Neural cell (in vitro differentiated cells): ENCODE measurements around the gene SLC19A1.

Experiments used
- CTCF ChIP-seq: fragments of 450-650 bp; IDR thresholded peaks from 2 replicates; pipeline ENCODE4 v1.5.1; 2014; ENCODE audit warnings: antibody characterized with exemption, mild to moderate bottlenecking, moderate library complexity; ENCODE audit not compliant: poor library complexity, severe bottlenecking
- EP300 ChIP-seq: fragments of 450-650 bp; conservative IDR thresholded peaks from 2 replicates; pipeline ENCODE4 v1.6.1; 2014; ENCODE audit warnings: antibody characterized with exemption, mild to moderate bottlenecking, moderate library complexity; ENCODE audit not compliant: poor library complexity, severe bottlenecking
- EZH2 ChIP-seq: fragments of 200-600, 300-800 bp; shearing (Covaris generic), sonication (generic); IDR thresholded peaks from 2 replicates; pipeline ENCODE4 v1.6.1; 2014; ENCODE audit warnings: antibody characterized with exemption, low read length, borderline replicate concordance, mild to moderate bottlenecking; ENCODE audit not compliant: insufficient read depth, poor library complexity, severe bottlenecking
- MXI1 ChIP-seq: fragments of 450-650 bp; conservative IDR thresholded peaks from 2 replicates; pipeline ENCODE4 v1.6.1; 2014; ENCODE audit warnings: antibody characterized with exemption, mild to moderate bottlenecking; ENCODE audit not compliant: poor library complexity, severe bottlenecking
- POLR2AphosphoS5 ChIP-seq: IDR thresholded peaks from 2 replicates; pipeline ENCODE4 v1.6.1; 2012
- RAD21 ChIP-seq: fragments of 450-650 bp; conservative IDR thresholded peaks from 2 replicates; pipeline ENCODE4 v1.6.1; 2014; ENCODE audit warnings: antibody characterized with exemption, mild to moderate bottlenecking, moderate library complexity
- SMC3 ChIP-seq: fragments of 450-650 bp; conservative IDR thresholded peaks from 2 replicates; pipeline ENCODE4 v1.6.1; 2014; ENCODE audit warnings: antibody characterized with exemption, mild to moderate bottlenecking, moderate library complexity; ENCODE audit not compliant: poor library complexity
- TAF1 ChIP-seq: IDR thresholded peaks from 2 replicates; pipeline ENCODE4 v1.6.1; 2012; ENCODE audit warnings: low read depth
- TF ChIP-seq, protein P1 (sequence below): IDR thresholded peaks from 2 replicates; pipeline ENCODE4 v1.6.1; 2012; ENCODE audit warnings: borderline replicate concordance

DNA sequence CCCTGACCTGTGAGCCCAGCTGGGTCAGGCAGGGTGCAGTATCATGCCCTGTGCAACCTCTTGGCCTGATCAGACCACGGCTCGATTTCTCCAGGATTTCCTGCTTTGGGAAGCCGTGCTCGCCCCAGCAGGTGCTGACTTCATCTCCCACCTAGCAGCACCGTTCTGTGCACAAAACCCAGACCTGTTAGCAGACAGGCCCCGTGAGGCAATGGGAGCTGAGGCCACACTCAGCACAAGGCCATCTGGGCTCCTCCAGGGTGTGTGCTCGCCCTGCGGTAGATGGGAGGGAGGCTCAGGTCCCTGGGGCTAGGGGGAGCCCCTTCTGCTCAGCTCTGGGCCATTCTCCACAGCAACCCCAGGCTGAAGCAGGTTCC, 29.6 kb downstream of the SLC19A1 start:
- no peak for TF ChIP-seq CTCF
- no peak for TF ChIP-seq EZH2
- TF ChIP-seq MXI1: no peak
- no peak for TF ChIP-seq SMC3
- TF ChIP-seq POLR2AphosphoS5: no peak
- no peak for TF ChIP-seq EP300
- TF ChIP-seq, protein P1, sequence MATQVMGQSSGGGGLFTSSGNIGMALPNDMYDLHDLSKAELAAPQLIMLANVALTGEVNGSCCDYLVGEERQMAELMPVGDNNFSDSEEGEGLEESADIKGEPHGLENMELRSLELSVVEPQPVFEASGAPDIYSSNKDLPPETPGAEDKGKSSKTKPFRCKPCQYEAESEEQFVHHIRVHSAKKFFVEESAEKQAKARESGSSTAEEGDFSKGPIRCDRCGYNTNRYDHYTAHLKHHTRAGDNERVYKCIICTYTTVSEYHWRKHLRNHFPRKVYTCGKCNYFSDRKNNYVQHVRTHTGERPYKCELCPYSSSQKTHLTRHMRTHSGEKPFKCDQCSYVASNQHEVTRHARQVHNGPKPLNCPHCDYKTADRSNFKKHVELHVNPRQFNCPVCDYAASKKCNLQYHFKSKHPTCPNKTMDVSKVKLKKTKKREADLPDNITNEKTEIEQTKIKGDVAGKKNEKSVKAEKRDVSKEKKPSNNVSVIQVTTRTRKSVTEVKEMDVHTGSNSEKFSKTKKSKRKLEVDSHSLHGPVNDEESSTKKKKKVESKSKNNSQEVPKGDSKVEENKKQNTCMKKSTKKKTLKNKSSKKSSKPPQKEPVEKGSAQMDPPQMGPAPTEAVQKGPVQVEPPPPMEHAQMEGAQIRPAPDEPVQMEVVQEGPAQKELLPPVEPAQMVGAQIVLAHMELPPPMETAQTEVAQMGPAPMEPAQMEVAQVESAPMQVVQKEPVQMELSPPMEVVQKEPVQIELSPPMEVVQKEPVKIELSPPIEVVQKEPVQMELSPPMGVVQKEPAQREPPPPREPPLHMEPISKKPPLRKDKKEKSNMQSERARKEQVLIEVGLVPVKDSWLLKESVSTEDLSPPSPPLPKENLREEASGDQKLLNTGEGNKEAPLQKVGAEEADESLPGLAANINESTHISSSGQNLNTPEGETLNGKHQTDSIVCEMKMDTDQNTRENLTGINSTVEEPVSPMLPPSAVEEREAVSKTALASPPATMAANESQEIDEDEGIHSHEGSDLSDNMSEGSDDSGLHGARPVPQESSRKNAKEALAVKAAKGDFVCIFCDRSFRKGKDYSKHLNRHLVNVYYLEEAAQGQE: no peak
- TF ChIP-seq RAD21: no peak
- TF ChIP-seq TAF1: no peak
